ENCODE data around the gene STAMBP. TPM values are rescaled to one million over a fixed set of nuclear protein-coding genes. Genes with fewer than 3 reads are reported as not detected.
"Not testable (repeated sequence)": the region's sequence is repeated elsewhere in the genome, so short reads cannot be mapped to it uniquely, and the experiment has no call there.

STAMBP gene
- total RNA-seq, 1 donor from 2014 or later, result 10.9 TPM

DNA sequence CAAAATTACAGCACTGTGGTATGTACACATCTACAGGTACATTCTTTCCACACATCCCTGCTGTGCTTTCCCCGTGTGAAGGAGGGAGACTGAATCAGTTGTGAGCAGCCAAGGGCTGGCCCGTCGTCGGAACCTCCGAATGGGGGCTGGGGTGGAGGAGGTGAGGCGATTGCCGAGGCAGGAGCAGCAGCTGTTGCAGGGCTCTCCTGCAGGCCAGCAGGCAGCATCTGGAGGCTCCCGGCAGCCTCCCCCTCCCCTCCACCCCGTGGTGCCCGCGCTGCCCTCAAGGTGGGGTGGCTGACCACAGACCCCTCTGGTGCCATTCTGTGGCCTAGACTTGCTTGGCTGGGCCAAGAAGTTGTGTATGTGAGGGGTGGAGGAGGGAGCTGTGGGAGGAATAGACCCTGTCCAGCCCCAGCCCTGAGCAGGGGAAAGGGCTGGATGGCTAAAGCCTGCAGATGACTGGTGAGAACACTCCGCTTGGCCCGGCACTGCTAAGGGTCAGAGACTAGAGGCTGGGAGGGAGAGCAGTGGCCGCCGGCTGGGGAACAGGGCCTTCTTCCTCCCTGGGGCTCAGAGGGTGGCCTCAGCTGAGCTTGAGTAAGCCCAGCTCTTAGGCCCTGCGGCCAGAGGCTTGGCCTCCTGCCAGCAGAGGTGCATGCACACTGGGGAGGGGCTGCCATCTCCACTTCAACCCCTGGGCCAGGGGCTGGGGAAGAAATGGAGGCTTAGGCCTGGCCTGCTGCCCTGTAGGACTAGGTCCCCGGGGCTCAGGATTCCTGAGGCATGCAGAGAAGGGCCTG, 7.6 kb downstream of the STAMBP start:
- DNase-seq (ENCODE audit: low read depth in 2 of 2), result no peak

GRCh38 chr2:73837847-73838585, 9.3 kb downstream of the STAMBP start:
- DNase-seq (ENCODE audit: low read depth in 2 of 2), result no peak

DNA sequence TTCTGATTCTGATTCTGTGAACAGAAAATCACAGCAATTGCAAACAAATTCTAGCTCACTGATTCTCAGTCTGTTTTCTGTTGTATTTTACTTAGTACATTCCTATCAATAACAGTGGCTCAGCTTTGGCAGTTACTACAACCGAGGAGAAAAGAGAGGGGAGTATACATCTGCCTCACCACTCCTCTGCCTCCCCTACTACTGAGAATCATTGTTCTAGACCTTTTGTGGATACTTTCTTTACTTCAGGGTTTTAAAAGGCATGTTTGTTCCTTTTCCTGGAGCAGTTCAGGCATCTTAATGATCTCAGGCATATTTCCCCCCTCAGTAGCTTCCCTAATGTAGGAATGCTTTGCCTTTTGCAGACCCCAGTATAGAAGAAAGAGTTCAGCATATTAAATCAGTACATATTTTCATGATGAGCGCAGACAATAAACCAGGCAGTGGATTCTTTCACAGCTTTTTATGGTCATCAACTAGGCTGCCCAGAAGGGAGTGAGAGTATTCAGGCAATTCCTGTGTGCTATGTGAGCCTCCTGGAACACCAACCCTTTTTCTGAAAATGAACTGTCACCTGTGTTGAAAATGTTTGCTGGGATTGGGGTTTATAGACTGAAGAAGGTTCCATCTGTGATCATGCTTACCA, 10.3 kb downstream of the STAMBP start:
- DNase-seq (ENCODE audit: low read depth in 2 of 2), result no peak

DNA sequence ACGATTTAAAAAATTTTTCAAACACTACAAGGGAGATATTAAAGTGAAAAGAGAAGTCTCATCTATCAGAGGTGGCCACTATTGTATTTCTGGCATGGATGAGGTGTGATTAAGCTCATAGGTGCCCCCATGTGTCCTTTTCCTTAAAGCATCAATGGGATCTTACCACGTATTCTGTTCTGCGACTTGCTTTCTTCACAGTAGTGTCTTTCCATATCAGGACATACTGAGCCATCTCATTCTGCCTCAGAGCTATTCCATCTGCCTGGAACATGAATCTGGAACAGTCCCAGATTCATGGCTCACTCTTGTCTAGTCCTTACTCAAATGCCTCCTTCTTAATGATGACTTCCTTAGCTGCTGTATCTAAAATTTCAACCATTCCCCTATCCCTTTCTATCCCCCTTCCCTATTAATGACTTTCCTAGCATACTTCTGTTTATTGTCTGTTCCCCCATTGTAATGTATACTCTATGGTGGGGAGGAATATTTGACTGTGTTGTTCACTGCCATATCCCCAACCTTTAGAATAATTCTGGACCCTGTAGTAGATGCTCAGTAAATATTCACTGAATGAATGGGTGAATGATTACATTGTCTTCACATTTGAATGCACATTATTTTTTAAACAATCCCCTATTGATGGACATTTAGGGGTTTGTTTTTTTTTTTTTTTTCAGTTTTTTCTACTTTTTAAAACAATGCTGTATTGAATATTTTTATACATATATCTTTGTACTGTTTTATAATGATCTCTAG, 11.1 kb downstream of the STAMBP start:
- DNase-seq (ENCODE audit: low read depth in 2 of 2), result no peak

GRCh38 chr2:73841912-73842738, 13.4 kb downstream of the STAMBP start:
- DNase-seq (ENCODE audit: low read depth in 2 of 2), result no peak

GRCh38 chr2:73842739-73843019, 13.9 kb downstream of the STAMBP start:
- DNase-seq (ENCODE audit: low read depth in 2 of 2), result no peak

GRCh38 chr2:73844087-73844486, 15.3 kb downstream of the STAMBP start:
- no peak for DNase-seq (ENCODE audit: low read depth in 2 of 2)

DNA sequence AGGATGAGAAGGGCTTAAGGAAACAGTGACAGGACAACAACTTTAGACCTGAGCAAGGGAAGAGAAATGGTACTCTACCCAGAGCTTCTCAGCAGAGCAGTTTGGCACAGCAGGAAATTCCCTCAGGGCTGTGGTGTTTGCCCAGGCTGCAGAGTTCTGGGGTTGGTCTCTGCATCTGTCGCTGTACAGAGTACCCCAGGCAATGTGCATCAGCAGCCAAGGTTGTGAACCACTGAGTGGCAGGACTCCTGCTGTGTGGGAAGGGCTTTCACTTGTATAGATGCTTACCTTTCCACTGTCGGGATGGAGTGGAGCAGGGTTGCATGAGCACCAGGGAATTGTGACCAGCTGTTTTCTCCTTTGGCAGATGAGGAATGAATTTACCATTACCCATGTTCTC, 21.2 kb downstream of the STAMBP start:
- no peak for DNase-seq (ENCODE audit: low read depth in 2 of 2)

DNA sequence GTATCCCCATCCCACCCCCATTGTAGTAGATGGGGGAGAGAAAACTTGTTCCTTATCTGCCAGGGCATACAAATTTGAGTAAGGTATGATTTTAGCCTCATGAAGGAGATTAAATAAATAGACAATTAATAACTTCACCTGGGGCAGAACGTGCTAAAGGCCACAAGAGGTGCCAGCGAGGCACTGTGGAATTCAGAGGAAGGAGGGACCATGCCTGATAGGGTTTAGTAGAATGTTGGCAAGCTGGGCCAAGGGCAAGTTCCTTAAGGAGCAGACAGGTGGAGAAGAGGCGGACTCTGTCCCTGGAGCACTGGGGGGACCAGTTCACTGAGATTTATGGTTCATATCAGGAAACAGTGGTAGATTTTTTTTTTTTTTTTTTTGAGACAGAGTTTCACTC, 22.5 kb downstream of the STAMBP start:
- DNase-seq (ENCODE audit: low read depth in 2 of 2), result no peak

- peak in 1 of 2 donors; percentile 61 for DNase-seq (ENCODE audit: low read depth in 2 of 2)
These were observed 23.3 kb downstream of the STAMBP start for GRCh38 chr2:73852020-73852419.

DNA sequence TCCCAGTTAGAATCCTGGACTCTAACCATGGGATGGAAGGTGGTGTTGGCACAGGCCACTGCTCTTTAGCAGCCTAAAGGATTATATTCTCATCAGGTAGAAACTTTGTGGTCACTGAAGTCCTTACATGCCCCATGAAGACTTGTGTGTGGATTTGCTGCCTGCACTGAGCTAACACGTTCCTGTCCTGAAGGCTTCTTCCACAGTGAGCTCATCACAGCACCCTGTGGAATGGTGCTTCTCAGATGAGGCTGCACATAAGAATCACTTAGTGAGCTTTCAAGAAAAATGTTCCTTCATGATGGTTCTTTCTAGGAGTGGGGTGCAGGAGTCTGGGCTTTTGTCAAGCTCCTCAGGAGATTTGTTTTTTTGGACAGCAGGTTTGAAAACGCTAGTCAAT, 26.8 kb downstream of the STAMBP start:
- no peak for DNase-seq (ENCODE audit: low read depth in 2 of 2)

GRCh38 chr2:73856214-73856613, 27.5 kb downstream of the STAMBP start:
- no peak for DNase-seq (ENCODE audit: low read depth in 2 of 2)

GRCh38 chr2:73859721-73860586, 31.2 kb downstream of the STAMBP start:
- DNase-seq (ENCODE audit: low read depth in 2 of 2), result peak; percentile 28 to 82

- no peak for DNase-seq (ENCODE audit: low read depth in 2 of 2)
These were observed 34.2 kb downstream of the STAMBP start for GRCh38 chr2:73862987-73863386.

GRCh38 chr2:73868204-73868978, 39.6 kb downstream of the STAMBP start:
- no peak for DNase-seq (ENCODE audit: low read depth in 2 of 2)

DNA sequence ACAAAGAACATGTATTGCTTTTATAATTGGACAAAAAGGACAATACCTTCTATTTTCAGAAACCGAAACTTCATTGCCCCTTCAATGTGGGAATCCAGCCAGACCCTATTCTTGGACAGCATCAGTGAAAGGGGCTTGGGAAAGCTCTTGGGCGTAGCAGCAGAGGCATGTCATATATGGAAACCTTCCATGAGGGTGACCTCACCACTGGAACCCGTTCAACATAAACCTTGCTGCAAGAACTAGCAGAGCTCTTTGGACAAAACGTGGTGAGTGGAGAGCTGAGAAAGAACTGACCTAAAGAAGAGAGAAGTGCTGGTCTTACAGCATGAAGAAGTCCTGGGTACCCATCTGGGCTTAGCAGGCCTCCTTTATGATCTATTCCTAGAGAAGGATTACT, 41.3 kb downstream of the STAMBP start:
- DNase-seq (ENCODE audit: low read depth in 2 of 2), result peak; percentile 49 to 70

- DNase-seq (ENCODE audit: low read depth in 2 of 2), result no peak
These were observed 48.5 kb downstream of the STAMBP start for GRCh38 chr2:73877071-73877802.

GRCh38 chr2:73877984-73878383, 49.2 kb downstream of the STAMBP start:
- DNase-seq (ENCODE audit: low read depth in 2 of 2), result not testable (repeated sequence)

DNA sequence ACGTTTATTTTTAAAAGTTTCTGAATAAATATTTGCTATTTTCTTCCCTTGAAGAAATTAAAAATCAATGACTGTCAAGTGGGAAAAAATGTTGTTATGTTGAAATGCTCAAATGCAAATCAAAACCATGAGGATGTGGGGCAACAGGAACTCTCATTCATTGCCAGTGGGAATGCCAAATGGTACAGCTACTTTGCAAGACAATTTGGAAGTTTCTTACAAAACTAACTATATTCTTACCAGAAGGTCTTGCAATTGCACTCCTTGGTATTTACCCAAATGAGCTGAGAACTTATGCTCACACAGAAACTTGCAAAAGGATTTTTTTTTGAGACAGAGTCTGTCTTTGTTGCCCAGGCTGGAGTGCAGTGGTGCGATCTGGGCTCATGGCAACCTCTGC, 56.6 kb downstream of the STAMBP start:
- no peak for DNase-seq (ENCODE audit: low read depth in 2 of 2)

Data from dermis microvascular lymphatic vessel endothelial cell (primary cell).